HG02973 (cell line): Measurements from ENCODE around the gene NECAB3.
A peak's percentile ranks its signal among the peaks of the same experiment; 100 is the strongest.
"Not testable (repeated sequence)": the region's sequence is repeated elsewhere in the genome, so short reads cannot be mapped to it uniquely, and the experiment has no call there.

Experiments
- ATAC-seq: cut with Tn5 transposase; IDR thresholded peaks from one replicate; pipeline ENCODE4 v1.9.1; 2021; ENCODE audit warnings: moderate library complexity; ENCODE audit not compliant: unreplicated experiment

The NECAB3 gene

DNA sequence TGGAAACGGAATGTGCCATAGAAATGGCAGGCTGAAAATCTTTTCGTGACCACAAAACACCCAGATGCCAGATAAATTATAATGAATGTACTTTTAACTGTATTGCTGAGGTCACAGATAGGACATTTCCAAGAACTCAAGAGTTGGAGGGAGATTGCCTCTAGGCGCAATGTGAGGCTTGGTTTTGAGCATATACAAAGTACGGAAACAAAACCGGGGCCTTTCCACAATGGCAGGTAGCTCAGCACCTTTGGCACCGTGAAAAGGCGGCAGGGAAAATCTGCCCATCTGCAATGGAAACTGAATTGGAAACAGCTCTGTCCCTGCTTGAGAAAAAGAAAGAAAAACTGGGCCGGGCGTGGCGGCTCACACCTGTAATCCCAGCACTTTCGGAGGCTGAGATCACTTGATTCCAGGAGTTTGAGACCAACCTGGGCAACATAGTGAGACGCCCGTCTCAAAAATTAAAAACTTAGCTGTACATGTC lies 22.6 kb downstream of the NECAB3 start:
- ATAC-seq = no peak

DNA sequence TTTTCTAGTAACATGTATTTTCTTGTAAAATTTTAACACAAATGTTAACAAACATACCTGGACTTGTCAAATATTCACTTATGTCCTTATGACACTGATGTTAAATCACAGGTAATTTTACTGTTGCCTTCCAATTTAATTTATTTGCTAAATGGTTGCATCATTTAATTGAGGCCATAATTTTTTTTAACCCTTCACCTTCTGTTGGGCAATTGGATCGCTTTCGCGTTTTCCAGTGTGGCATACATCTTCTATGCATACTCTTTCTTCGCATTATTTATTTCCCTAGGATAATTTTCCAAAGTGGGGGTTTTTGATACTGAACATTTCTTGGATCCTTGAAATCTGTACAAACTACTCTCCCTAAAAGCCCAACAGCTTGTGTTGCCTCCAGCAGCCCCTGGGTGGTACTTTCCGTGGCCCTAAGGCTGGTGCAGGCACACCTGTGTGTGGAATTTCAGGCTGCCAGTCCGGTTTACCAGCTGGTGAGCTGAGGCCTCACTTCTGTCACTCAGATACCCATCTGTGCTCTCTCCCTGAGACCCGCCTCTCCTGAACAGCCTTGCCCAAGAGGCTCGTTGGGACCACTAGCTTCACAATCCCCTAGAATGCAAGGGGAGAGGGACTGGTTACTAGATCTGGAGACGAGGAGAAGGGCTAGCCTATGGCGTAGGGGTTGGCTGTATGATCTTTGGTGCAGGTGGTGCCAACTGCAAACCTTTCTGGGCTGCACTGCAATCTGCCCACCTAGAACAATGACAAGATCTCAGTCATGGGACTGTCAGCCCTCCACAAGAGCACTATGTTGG lies 23.3 kb downstream of the NECAB3 start:
- no peak for ATAC-seq

DNA sequence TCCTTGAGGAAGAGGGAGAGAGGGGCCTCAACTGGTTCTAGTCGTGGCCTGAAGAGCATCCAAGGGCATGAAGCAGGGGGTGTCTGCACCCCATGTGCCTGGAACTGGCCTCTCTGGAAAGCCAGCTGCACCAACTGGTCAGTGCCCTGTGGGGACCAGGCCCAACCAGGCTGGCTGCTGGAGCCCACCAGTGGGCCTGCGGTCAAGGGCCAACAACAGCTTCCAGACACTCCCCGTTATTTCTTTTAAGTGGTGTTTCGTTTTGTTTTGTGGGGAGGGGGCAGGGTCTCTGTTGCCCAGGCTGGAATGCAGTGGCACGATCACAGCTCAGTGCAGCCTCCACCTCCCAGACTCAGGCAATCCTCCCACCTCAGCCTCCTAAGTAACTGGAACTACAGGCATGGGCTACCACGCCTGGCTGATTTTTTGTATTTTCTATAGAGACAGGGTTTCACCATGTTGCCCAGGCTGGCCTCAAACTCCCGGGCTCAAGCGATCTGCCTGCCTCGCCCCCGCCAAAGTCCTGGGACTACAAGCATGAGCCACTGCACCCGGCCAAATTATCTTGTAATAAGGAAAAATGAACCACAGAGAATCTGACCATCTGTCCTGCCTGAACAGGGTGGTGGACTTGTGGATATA lies 24.0 kb downstream of the NECAB3 start:
- ATAC-seq = no peak

DNA sequence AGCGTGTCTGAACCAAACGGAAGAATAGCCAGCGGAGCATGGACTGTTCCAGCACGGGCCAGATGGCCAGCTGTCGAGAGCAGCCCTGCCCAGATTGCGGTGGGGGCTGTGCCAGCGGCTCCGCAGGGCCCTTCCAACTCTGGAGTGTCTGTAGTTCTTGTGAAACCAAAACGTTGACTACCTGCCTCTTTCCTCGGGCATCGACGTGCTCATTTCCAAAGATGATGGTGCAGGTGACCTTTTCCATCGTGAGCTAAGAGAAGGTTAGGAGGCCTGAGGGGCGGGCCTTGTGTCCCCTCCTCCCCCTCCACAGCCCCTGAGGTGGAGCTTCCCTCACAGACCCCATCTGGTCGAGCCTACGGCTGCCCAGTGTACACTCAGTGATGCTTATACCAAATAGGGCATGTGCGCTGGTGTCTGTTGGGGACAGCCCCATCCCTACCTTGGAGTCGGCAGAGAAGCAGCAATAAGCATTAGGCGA lies 25.0 kb downstream of the NECAB3 start:
- ATAC-seq = no peak

DNA sequence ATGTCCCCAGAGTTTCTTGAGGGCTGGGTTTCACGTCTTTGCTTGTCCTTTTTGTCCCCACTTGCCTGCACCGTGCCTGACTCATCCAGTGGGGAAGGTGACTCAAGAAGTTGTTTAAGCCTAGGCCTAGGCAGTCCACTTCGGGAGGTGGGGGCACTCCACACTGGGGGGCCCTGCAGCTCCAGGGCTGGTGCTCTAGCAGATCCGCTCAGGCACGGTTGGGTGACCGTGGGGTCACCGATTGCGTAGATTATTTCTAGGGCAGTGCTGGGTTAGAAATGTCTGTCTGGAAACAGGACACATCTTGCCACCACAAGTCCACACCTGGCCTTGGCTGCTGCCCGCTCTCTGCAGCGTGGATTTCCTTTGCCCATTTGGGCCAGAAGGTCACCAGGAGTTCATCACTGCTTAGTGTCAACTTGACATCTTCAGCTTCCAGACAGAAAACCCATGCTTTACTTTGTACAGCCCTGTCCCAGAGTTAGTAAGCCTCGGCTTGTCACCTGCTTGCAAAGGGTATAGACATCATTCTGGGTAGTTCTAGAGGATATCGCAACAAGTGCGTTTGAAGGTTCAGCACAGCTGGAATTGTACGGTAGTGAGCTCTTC lies 25.7 kb downstream of the NECAB3 start:
- ATAC-seq = no peak

DNA sequence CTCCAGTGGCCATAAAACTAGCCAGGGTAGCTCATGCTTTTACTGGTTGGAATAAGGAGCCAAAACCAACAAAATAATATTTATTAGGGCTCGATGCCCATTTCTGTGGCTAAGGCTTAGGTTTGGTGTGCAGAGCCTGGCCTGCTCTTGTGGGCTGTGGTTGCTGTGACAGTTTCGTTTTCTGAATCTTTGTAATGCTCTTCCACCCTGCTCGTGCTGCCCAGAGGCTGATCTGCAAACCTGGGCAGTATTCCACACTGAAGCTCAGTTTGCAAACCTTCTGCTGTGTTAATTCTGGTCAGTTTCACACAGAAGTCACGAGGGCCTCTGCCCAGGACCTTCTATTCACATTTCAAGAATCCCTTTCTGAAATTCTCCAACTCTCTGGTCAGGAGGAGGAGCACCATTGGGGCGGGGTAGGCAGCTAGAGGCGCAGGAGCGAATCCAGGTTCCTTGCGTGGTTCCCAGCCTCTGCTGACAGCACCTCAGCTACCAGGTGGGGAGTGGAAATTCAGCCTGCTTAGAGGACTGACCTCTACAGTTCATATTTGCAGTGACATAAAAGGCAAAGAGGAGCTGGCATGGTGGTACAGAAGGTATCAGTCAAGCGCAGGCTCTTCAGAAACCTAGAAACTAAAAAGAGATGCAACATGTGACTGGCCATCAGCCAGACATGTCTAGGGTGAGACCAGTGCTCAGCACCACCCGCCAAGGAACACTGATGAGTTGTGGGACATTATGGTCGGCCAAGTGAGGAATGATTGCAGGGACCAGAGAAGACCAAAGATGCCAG lies 26.4 kb downstream of the NECAB3 start:
- ATAC-seq = peak; percentile 47

DNA sequence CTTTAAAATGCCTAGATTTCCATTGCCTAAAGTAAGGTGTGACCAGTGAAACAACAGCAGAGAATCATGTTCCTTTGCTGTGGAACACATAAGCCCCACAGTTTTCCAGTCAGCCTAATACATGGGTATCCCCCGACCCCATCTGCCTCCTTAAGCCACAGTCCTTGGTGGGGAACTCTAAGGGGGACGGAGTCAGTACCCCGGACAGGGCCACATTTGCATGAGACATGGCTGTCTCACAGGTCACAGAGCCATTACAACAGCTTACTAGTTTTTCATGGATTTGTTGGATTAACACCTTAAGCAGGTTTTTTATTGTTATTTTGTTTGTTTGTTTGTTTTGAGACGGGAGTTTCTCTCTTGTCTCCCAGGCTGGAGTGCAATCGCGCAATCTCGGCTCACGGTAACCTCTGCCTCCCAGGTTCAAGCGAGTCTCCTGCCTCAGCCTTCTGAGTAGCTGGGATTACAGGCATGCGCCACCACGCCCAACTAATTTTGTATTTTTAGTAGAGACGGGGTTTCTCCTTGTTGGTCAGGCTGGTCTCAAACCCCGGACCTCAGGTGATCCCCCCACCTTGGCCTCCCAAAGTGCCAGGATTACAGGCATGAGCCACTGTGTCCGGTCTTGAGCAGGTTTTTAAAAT lies 27.1 kb downstream of the NECAB3 start:
- ATAC-seq = not testable (repeated sequence)

DNA sequence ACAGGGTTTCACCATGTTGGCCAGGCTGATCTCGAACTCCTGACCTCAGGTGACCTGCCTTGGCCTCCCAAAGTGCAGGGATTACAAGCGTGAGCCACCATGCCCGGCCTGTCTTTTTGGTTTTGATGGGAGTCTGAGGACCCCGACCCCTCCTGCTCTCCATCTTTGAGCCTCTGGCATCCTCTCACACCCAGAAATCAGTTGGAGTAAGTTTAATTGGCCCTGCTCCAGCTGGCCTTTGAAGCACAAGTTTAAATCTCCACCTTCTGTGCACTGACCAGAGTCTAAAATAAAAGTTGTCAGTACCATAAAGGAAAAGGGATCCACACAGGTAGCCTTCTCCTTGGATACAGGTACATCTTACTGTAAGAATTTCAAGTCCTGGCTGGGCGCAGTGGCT lies 28.0 kb downstream of the NECAB3 start:
- no peak for ATAC-seq

DNA sequence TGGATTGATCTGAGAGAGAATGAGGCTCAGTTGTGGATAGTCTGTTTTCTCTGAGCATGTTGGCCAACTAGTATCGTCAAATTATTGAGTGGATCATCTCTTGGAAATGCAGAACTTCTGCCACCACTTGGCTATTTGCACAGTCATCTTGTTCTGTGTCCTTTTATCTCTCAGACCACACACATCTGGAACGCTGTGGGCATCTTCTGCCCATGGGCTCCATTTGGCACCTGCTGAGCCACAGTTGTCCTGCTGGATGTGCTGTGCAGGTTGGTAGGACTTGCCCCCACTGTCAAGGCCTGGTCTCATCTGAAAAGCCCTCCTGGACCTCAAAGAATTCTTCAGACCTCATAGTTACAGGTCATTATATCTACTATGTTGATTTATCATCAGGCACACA lies 28.8 kb downstream of the NECAB3 start:
- ATAC-seq = no peak

DNA sequence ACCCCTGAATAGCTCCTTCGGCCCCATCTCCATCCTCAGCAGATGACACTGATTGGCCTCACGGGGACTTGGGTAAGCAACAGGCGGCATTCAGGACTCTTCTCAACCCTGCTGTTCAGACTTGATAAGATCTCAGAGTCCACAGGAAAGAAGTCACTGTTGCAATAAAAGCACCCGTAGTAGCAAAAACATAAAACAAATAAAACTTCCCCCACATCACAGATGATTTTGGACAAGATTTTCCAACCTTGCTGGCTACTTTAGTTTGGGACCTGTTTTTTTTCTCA lies 29.2 kb downstream of the NECAB3 start:
- ATAC-seq = no peak

DNA sequence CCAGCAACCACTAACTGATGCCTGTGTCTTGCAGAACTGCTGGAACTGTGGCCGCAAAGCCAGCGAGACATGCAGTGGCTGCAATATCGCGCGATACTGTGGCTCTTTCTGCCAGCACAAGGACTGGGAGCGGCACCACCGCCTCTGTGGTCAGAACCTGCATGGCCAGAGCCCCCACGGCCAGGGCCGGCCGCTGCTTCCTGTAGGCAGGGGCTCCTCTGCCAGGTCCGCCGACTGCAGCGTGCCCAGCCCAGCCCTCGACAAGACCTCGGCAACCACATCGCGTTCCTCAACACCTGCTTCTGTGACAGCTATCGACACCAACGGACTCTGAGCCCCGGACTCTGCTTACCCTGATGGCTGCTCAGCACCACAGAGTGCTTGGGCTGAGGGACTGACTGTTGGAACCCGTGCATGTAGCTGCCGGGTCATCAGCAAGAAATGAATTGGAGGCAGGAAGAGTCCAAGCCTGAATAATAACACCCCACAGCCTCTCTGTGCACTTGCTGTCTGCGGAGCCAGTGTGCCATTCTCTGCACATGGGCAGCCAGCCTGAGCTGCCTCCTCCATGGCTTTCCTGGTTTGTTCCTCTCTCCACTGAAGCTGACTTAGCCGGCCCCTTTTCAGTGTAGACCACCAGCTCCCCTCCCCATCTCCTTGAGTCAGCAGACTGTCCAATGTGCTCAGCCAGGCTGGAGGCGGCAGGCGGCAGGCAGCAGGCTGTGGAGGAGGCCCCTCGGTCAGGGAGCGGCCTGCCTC lies 29.7 kb downstream of the NECAB3 start:
- no peak for ATAC-seq

DNA sequence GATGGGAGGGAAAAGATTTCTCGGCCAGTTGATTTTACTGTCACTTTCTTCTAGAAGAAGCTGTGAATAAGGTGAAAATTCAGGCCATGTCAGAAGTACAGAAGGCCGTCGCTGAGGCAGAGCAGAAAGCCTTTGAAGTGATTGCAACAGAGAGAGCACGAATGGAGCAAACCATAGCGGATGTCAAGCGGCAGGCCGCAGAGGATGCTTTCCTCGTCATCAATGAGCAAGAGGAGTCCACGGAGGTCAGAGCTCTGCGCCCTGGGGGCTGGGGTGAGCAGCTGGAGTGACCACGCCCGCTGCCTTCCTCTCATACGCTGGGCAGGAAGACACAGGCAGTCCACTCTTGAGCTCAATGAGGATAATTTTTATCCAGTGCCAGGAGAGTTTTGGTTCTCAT lies 33.9 kb downstream of the NECAB3 start:
- no peak for ATAC-seq

DNA sequence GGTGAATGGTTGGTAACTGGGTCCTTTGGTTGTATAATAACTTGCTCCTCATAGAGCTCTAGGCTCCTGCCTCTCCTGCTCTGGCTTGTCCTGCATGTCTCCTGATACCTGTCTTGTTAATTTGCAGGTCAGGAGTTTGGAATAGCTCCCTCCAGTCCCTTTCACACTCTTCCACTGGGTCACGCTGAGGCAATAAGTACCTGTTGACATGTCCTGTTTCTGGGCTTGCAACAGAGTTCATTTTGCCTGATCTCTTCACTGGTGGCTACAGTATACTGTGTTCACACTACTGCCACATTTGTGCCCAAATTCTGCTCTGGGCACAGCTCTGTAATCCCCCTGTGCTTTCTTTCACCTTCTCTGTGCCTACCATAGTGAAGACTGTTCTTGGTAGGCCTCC lies 37.5 kb downstream of the NECAB3 start:
- ATAC-seq = no peak

DNA sequence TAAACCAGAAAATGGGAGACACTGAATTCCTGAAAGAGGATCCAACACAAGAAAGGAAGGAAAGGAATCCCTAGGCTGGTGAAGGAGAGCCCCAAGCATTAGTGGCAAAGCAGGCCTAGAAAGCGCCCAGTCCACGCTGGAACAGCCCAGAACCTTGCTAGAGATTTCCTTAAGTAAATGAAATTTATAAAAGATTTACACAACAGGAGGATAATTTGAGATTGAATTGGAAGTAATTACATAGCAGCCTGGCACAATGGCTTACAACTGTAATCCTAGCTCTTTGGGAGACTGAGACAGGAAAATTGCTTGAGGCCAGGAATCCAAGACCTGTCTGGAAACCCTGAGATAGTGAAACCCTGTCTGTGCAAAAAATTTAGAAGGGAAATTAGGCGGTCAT lies 38.9 kb downstream of the NECAB3 start:
- no peak for ATAC-seq

DNA sequence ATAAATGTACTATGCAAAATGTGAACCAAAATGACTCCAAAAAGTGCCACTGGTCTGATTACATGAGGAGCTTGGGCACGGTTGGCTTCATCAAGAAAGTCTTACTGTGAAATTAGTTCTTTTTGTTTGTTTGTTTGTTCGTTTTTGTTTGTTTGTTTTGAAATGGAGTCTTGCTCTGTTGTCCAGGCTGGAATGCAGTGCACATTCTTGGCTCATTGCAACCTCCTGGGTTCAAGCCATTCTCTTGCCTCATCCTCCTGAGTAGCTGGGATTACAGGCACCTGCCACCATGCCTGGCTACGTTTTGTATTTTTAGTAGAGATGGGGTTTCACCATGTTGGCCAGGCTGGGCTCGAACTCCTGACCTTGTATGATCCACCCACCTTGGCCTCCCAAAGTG lies 42.3 kb downstream of the NECAB3 start:
- ATAC-seq = not testable (repeated sequence)

DNA sequence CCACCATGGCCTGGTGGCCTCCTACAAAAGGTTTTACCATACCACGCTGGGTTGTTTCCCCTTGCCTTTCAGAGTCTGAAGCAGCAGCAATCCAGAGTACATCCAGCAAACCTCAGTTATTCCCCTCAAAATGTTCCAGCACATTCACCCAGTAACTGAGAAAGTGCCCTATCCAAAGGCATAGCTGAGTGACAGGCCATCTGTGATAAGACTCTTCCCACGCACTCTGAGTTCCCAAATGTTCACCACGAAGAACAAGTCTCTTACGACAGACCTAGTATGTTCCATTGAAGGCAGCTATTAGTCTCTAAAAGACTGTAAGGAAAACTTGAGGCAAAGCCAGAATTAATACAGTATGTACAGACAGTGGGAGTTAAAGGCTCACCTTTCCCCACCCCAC lies 43.7 kb downstream of the NECAB3 start:
- ATAC-seq = no peak

DNA sequence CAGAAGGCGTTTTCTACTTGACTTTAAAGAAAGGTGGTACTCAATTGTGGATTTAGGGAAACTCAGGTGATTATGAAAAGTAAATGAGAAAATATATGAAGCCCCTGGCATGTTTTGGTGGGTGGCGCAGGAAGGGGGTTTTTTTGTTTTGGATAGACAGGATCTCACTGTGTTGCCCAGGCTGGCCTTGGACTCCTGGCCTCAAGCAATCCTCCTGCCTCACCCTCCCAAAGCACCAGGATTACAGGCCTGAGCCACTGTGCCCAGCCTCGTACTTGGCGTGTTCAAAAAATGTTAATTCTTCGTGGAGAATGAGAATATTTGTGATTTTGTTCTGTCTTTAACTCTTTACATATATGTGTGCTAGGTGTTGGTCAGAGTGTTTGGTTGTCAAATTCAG lies 44.2 kb downstream of the NECAB3 start:
- ATAC-seq = no peak

DNA sequence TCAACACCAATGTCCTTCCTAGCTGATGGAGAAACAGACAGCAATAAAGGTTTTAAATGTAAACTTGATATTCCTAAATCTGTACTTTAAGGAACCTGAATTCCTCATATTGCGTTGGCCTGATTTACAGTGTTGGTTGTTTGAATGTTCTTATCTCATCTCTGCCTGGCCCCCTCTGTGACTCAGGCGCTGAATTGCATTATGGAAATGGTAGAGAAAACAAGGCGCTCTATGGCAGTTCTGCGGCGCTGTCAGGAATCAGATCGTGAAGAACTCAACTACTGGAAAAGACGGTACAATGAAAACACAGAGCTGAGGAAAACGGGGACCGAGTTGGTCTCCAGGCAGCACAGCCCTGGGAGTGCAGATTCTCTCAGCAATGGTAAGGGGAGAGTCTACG lies 44.7 kb downstream of the NECAB3 start:
- ATAC-seq = no peak

DNA sequence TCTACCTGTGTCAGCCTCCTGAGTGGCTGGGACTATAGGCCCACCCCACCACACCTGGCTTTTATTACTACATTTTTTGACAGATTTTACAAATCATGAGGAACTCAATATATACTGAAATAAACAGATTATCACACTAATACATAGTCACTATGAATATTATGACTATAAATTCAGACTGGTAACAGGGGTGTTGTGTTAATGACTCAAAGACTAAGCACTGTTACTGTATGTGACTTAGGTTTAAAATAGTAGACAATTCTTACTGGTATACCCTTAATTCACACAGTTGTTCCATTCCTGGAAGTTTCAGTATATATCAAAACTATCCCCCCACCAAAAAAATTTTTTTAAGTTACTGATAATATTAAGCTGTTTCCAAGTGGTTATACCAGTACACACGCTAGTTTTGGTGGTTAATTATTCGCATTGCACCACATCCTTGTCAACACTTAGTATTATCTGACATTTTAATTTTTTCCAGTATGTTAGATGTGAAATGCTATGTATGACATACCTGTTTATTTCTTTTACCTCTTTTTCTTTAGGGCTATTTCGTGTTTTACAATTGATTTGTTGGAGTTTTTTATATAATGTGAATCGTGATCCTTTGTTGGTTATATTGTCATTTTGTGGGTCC lies 46.5 kb downstream of the NECAB3 start:
- ATAC-seq = no peak

DNA sequence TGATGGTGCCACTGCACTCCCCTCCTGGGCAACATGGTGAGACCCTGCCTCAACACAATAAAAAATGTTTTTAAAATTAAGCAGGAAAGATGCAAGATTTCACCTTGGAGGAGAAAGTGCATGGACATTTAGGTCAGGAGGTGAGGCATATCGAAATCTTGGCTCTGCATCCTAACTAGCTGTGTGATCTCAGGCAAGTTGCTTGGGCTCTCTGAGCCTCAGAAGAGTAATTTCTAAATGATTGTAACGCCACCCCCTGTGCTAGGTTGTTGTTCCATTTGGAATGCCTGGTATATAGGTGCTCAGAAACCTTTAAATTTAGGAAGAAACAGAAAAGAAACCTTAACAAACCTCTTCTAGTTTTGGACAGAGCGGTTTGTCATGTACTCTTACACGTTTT lies 48.0 kb downstream of the NECAB3 start:
- no peak for ATAC-seq
